ENCODE results near the gene MED13L.

MED13L gene

GRCh38 chr12:116247377-116247776 lies 30.1 kb downstream of the MED13L start:
- Histone ChIP-seq H3K79me2 (ENCODE audit: insufficient read depth, low read length) (peaks cover 57% of the 10 kb centered on the region), H3K9me3 (ENCODE audit: insufficient read depth, low read length) (0 out of 2 replicates have a peak, but pooled peaks cover 10% of the 10 kb centered on the region), H2AFZ (ENCODE audit: low read depth, low read length, severe bottlenecking) (no peak overlapping the region), H3K9ac (ENCODE audit: low read length) (no peak overlapping the region), H4K20me1 (ENCODE audit: low read depth, low read length) (peaks cover 41% of the 10 kb centered on the region), H3F3A (ENCODE audit: insufficient read depth) (no peaks in the 10 kb centered on the region), H3K9me2 (replicated peaks; ENCODE audit: insufficient read depth, low read length) (no peaks in the 10 kb centered on the region), H3K27me3 (ENCODE audit: low read length) (no peaks in the 10 kb centered on the region), H3K36me3 (ENCODE audit: low read length) (no peaks in the 10 kb centered on the region), H3K27ac (ENCODE audit: low read depth, low read length) (no peak overlapping the region), H3K4me3 (ENCODE audit: insufficient read depth, low read length, poor library complexity, severe bottlenecking) (no peak overlapping the region), H3K4me2 (ENCODE audit: low read depth, low read length, poor library complexity, severe bottlenecking) (no peak overlapping the region)
- TF ChIP-seq, protein P1, sequence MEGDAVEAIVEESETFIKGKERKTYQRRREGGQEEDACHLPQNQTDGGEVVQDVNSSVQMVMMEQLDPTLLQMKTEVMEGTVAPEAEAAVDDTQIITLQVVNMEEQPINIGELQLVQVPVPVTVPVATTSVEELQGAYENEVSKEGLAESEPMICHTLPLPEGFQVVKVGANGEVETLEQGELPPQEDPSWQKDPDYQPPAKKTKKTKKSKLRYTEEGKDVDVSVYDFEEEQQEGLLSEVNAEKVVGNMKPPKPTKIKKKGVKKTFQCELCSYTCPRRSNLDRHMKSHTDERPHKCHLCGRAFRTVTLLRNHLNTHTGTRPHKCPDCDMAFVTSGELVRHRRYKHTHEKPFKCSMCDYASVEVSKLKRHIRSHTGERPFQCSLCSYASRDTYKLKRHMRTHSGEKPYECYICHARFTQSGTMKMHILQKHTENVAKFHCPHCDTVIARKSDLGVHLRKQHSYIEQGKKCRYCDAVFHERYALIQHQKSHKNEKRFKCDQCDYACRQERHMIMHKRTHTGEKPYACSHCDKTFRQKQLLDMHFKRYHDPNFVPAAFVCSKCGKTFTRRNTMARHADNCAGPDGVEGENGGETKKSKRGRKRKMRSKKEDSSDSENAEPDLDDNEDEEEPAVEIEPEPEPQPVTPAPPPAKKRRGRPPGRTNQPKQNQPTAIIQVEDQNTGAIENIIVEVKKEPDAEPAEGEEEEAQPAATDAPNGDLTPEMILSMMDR (IDR thresholded peaks at IDR 0.05; ENCODE audit: insufficient read depth, low read length, poor library complexity, severe bottlenecking): no peak
- no peak for TF ChIP-seq EZH2phosphoT487 (conservative IDR thresholded peaks at IDR 0.05; ENCODE audit: low read length)

- Histone ChIP-seq H3K9ac (ENCODE audit: low read length) (no peak overlapping the region), H3K9me2 (replicated peaks; ENCODE audit: insufficient read depth, low read length) (no peaks in the 10 kb centered on the region), H2AFZ (ENCODE audit: low read depth, low read length, severe bottlenecking) (no peak overlapping the region), H3F3A (ENCODE audit: insufficient read depth) (no peaks in the 10 kb centered on the region), H3K27me3 (ENCODE audit: low read length) (no peaks in the 10 kb centered on the region), H3K27ac (ENCODE audit: low read depth, low read length) (no peak overlapping the region), H4K20me1 (ENCODE audit: low read depth, low read length) (peaks cover 45% of the 10 kb centered on the region), H3K36me3 (ENCODE audit: low read length) (no peaks in the 10 kb centered on the region), H3K4me2 (ENCODE audit: low read depth, low read length, poor library complexity, severe bottlenecking) (no peak overlapping the region), H3K79me2 (ENCODE audit: insufficient read depth, low read length) (peaks cover 54% of the 10 kb centered on the region), H3K4me3 (ENCODE audit: insufficient read depth, low read length, poor library complexity, severe bottlenecking) (no peak overlapping the region), H3K9me3 (ENCODE audit: insufficient read depth, low read length) (0 out of 2 replicates have a peak, but pooled peaks cover 10% of the 10 kb centered on the region)
- no peak for TF ChIP-seq EZH2phosphoT487 (conservative IDR thresholded peaks at IDR 0.05; ENCODE audit: low read length)
- TF ChIP-seq, protein P1 (IDR thresholded peaks at IDR 0.05; ENCODE audit: insufficient read depth, low read length, poor library complexity, severe bottlenecking): no peak
Observed at GRCh38 chr12:116246490-116247179, 30.9 kb downstream of the MED13L start.

DNA sequence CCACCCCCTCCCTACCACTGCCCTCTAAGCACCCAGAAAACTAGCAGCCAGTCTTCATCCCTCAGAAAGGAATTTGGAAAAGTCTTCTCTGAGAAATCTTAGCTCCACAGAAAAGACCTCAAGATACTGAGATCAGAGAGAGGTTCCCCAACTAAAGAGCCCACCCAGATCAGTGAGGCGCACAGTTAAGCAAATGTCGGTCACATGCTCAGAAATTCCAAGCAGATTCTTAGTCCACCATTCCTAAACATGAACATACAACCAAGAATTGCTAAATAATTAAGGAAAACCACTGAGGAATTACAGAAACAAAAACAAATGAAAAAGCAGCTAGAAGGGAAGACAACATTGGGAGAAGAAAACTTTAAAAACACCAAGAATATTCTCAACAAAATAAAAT lies 32.3 kb downstream of the MED13L start:
- Histone ChIP-seq H3K9ac (ENCODE audit: low read length) (no peak overlapping the region), H3K27me3 (ENCODE audit: low read length) (no peaks in the 10 kb centered on the region), H4K20me1 (ENCODE audit: low read depth, low read length) (peaks cover 48% of the 10 kb centered on the region), H3K9me3 (ENCODE audit: insufficient read depth, low read length) (0 out of 2 replicates have a peak, but pooled peaks cover 10% of the 10 kb centered on the region), H3K79me2 (ENCODE audit: insufficient read depth, low read length) (peaks cover 54% of the 10 kb centered on the region), H2AFZ (ENCODE audit: low read depth, low read length, severe bottlenecking) (no peak overlapping the region), H3K4me2 (ENCODE audit: low read depth, low read length, poor library complexity, severe bottlenecking) (no peak overlapping the region), H3K9me2 (replicated peaks; ENCODE audit: insufficient read depth, low read length) (no peaks in the 10 kb centered on the region), H3K4me3 (ENCODE audit: insufficient read depth, low read length, poor library complexity, severe bottlenecking) (no peak overlapping the region), H3K27ac (ENCODE audit: low read depth, low read length) (no peak overlapping the region), H3K36me3 (ENCODE audit: low read length) (no peaks in the 10 kb centered on the region), H3F3A (ENCODE audit: insufficient read depth) (no peaks in the 10 kb centered on the region)
- TF ChIP-seq EZH2phosphoT487 (conservative IDR thresholded peaks at IDR 0.05; ENCODE audit: low read length): no peak
- TF ChIP-seq, protein P1 (IDR thresholded peaks at IDR 0.05; ENCODE audit: insufficient read depth, low read length, poor library complexity, severe bottlenecking): no peak

Measured in SU-DHL-6 (cell line).